ENCODE results near the gene IL4R. TPM values are rescaled to one million over a fixed set of nuclear protein-coding genes. Genes with fewer than 3 reads are reported as not detected.

Gene IL4R
- total and polyA plus RNA-seq, 10 of the 15 experiments (the other 5 are each of a cell fraction or from before 2014, with no cell fraction given), result 2.6 to 70.4 (median 36.6) TPM

DNA sequence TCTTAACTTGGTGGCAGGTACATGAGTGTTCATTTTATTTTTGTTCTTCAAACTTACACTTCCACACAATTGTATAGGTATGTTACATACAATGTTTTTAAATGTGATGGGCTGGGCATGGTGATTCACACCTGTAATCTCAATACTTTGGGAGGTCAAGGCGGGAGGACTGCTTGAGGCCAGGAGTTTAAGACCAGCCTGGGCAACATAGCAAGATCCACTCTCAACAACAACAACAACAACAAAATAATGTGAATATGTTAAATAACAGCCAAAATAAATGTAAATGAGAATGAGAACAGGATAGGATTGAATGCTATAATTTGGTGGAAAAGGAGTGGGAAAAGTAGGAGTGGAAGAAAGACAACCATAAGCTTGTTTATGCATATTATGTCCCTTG, 47.8 kb upstream of the IL4R start:
- H3K4me2 ChIP-seq (ENCODE audit: control insufficient read depth, insufficient read depth), result no peak overlapping the region
- H4K20me1 ChIP-seq (ENCODE audit: control insufficient read depth, insufficient read depth), result no peaks in the 10 kb centered on the region
- H3K9ac ChIP-seq (ENCODE audit: control insufficient read depth, insufficient read depth, low read length), result no peak overlapping the region
- no peak overlapping the region for H2AFZ ChIP-seq (ENCODE audit: control insufficient read depth, low read depth, low read length)
- H3K9me3 ChIP-seq (replicated peaks; ENCODE audit: control insufficient read depth, insufficient read depth, low read length), result no peaks in the 10 kb centered on the region
- FAIRE-seq (no peak), ATAC-seq (no peak), DNase-seq (ENCODE audit: low read depth, low spot score) (no peak)
- POLR2A ChIA-PET, result interaction anchor here (1.0 to 2.9 kb wide), 4 partner anchors 9 to 30 kb away, joined by 3 to 10 read pairs (median 5); no protein-coding TSS in a partner anchor
- CTCF ChIA-PET, result interaction anchor here (0.6 to 7.2 kb wide), 3 partner anchors 8 to 47 kb away, joined by 3 to 42 read pairs (median 10); no protein-coding TSS in a partner anchor
- peaks cover 0 to 3% of the 10 kb centered on the region in 2 experiments; a peak in 1 of 4 replicates for H3K36me3 ChIP-seq (ENCODE audit: control insufficient read depth in 2 of 2, insufficient read depth in 2 of 2, low read length in 1 of 2)
- no peaks in the 10 kb centered on the region for H3K27me3 ChIP-seq (replicated peaks in 1 of 2; ENCODE audit: control insufficient read depth in 2 of 2, insufficient read depth in 2 of 2, low read length in 1 of 2)
- no TSS peak for BruUV-seq (replicated peaks)
- 94% methylated on average over 1 of the region's 1 CpG for WGBS (ENCODE audit: insufficient coverage, insufficient replicate concordance, low lambda C conversion rate, missing lambda C conversion rate)
- intact Hi-C loops (cut with micrococcal nuclease; ENCODE audit: unreplicated experiment) (loop anchor here (5.0 kb wide), 1 partner anchor 51 kb away; no protein-coding TSS in a partner anchor), in situ Hi-C loops (cut with MboI) (no loop called here)
- RAD21 ChIA-PET (ENCODE audit: unreplicated experiment), result interaction anchor here (0.6 to 2.6 kb wide), 2 partner anchors 8 to 29 kb away, joined by 3 to 7 read pairs; no protein-coding TSS in a partner anchor
- H3K4me1 ChIP-seq (ENCODE audit: control insufficient read depth, insufficient read depth, low read length), result no peaks in the 10 kb centered on the region; the same call in 1 of the 2 replicates
- H3K4me3 ChIP-seq, result no peak overlapping the region
- SMC1A ChIA-PET (ENCODE audit: uncharacterized antibody, unreplicated experiment), result interaction anchor here (0.8 to 2.9 kb wide), 5 partner anchors 9 to 28 kb away, joined by 3 to 18 read pairs (median 7); no protein-coding TSS in a partner anchor
- H3K27ac ChIP-seq (ENCODE audit: control insufficient read depth, insufficient read depth), result no peak overlapping the region
- TF ChIP-seq, protein P1, sequence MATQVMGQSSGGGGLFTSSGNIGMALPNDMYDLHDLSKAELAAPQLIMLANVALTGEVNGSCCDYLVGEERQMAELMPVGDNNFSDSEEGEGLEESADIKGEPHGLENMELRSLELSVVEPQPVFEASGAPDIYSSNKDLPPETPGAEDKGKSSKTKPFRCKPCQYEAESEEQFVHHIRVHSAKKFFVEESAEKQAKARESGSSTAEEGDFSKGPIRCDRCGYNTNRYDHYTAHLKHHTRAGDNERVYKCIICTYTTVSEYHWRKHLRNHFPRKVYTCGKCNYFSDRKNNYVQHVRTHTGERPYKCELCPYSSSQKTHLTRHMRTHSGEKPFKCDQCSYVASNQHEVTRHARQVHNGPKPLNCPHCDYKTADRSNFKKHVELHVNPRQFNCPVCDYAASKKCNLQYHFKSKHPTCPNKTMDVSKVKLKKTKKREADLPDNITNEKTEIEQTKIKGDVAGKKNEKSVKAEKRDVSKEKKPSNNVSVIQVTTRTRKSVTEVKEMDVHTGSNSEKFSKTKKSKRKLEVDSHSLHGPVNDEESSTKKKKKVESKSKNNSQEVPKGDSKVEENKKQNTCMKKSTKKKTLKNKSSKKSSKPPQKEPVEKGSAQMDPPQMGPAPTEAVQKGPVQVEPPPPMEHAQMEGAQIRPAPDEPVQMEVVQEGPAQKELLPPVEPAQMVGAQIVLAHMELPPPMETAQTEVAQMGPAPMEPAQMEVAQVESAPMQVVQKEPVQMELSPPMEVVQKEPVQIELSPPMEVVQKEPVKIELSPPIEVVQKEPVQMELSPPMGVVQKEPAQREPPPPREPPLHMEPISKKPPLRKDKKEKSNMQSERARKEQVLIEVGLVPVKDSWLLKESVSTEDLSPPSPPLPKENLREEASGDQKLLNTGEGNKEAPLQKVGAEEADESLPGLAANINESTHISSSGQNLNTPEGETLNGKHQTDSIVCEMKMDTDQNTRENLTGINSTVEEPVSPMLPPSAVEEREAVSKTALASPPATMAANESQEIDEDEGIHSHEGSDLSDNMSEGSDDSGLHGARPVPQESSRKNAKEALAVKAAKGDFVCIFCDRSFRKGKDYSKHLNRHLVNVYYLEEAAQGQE (IDR thresholded peaks at IDR 0.05; ENCODE audit: low read depth, low read length), result no peak
- TF ChIP-seq BRCA1 (IDR thresholded peaks at IDR 0.05; ENCODE audit: low read depth, low read length), result no peak
- TF ChIP-seq BCL11A (IDR thresholded peaks at IDR 0.05; ENCODE audit: low read depth, low read length), result no peak
- no peak for TF ChIP-seq BHLHE40 (IDR thresholded peaks at IDR 0.05; ENCODE audit: borderline replicate concordance in 1 of 2, low read depth in 2 of 2, low read length in 1 of 2)
- TF ChIP-seq, protein P2, sequence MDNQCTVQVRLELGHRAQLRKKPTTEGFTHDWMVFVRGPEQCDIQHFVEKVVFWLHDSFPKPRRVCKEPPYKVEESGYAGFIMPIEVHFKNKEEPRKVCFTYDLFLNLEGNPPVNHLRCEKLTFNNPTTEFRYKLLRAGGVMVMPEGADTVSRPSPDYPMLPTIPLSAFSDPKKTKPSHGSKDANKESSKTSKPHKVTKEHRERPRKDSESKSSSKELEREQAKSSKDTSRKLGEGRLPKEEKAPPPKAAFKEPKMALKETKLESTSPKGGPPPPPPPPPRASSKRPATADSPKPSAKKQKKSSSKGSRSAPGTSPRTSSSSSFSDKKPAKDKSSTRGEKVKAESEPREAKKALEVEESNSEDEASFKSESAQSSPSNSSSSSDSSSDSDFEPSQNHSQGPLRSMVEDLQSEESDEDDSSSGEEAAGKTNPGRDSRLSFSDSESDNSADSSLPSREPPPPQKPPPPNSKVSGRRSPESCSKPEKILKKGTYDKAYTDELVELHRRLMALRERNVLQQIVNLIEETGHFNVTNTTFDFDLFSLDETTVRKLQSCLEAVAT (IDR thresholded peaks at IDR 0.05), result no peak
- no peak for TF ChIP-seq BACH1 (IDR thresholded peaks at IDR 0.05; ENCODE audit: borderline replicate concordance)
- no peak for TF ChIP-seq MTA2 (IDR thresholded peaks at IDR 0.05; ENCODE audit: low read depth)
- TF ChIP-seq CBX3 (IDR thresholded peaks at IDR 0.05; ENCODE audit: borderline replicate concordance, low read depth), result no peak
- no peak for TF ChIP-seq RCOR1 (conservative IDR thresholded peaks at IDR 0.05; ENCODE audit: low read depth, low read length)
- TF ChIP-seq NR2C2 (IDR thresholded peaks at IDR 0.05; ENCODE audit: borderline replicate concordance, control insufficient read depth, insufficient read length, low read depth), result no peak
- TF ChIP-seq ZNF24 (IDR thresholded peaks at IDR 0.05), result no peak
- TF ChIP-seq IRF4 (IDR thresholded peaks at IDR 0.05; ENCODE audit: low read depth, low read length), result no peak
- H3K79me2 ChIP-seq (ENCODE audit: control insufficient read depth, insufficient read depth, low read length), result peaks cover 7% of the 10 kb centered on the region
